Measurements from ENCODE around the gene PRKX. TPM values are rescaled to one million over a fixed set of nuclear protein-coding genes. Genes with fewer than 3 reads are reported as not detected.

Gene PRKX
- total RNA-seq, 4 donors from 2014 or later = 1.1 to 69.7 (median 18.1) TPM

DNA sequence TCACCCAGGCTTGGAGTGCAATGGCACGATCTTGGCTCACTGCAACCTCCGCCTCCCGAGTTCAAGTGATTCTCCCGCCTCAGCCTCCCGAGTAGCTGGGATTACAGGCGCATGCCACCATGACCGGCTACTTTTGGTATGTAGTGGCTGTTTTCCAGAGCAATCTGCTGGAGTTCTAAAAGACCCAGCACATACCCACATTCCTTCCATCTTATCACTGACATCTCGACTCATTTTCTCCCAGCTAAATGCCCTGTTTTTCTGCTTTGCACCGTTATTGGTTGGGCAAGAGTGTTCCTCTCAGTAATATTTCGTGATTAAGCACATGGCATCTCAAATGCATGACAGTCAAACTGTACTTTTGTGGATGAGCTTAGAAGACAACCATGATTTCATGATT lies 53.7 kb downstream of the PRKX start:
- 85% methylated on average over 10 of the region's 10 CpGs; no CpG with 5 or more reads in 1 of the 2 donors for WGBS, 2 donors (ENCODE audit: low coverage in 1 of 2)
- Histone ChIP-seq H3K36me3 (no peaks in the 10 kb centered on the region), H3K4me1 (no peaks in the 10 kb centered on the region), H3K27me3 (no peaks in the 10 kb centered on the region), H3K4me3 (no peak overlapping the region), H3K27ac (no peak overlapping the region), H3K9me3 (no peaks in the 10 kb centered on the region)
- in situ Hi-C loops (cut with MboI; ENCODE audit: low pct_ligation_motif_present in 1 of 4, low pct_unique_long_range_greater_than_20kb in 1 of 4, low sequenced_read_pairs in 3 of 4) (loop anchor here in 2 of 4 donors (10.0 kb wide), 2 partner anchors 145 to 155 kb away; no protein-coding TSS in a partner anchor), intact Hi-C loops (cut with DNase I; ENCODE audit: low total_unique reads) (no loop called here)
- TF ChIP-seq POLR2A (IDR thresholded peaks at IDR 0.05) (no peak), POLR2AphosphoS5 (IDR thresholded peaks at IDR 0.05) (no peak)
- TF ChIP-seq, protein P1, sequence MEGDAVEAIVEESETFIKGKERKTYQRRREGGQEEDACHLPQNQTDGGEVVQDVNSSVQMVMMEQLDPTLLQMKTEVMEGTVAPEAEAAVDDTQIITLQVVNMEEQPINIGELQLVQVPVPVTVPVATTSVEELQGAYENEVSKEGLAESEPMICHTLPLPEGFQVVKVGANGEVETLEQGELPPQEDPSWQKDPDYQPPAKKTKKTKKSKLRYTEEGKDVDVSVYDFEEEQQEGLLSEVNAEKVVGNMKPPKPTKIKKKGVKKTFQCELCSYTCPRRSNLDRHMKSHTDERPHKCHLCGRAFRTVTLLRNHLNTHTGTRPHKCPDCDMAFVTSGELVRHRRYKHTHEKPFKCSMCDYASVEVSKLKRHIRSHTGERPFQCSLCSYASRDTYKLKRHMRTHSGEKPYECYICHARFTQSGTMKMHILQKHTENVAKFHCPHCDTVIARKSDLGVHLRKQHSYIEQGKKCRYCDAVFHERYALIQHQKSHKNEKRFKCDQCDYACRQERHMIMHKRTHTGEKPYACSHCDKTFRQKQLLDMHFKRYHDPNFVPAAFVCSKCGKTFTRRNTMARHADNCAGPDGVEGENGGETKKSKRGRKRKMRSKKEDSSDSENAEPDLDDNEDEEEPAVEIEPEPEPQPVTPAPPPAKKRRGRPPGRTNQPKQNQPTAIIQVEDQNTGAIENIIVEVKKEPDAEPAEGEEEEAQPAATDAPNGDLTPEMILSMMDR (IDR thresholded peaks at IDR 0.05) = no peak
- no peak for DNase-seq

DNA sequence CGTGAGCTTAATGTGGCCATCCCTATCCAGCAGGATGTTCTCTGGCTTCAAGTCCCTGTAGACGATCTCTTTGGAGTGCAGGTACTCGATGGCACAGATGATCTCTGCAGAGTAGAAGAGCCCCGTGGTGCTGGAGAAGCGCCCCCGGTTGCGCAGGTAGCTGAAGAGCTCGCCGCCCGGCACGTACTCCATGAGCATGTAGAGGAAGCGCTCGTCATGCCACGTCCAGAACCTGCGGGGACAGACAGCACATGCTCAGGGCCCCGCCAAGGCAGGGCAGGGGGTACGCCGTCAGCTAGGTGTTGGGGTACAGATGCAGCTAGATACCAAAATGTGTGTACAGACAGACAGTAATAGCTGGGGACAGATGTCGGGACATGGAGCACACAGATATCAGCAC lies 58.3 kb downstream of the PRKX start:
- WGBS, 2 donors (ENCODE audit: low coverage in 1 of 2) = 96% methylated on average over 19 of the region's 19 CpGs; no CpG with 5 or more reads in 1 of the 2 donors
- TF ChIP-seq EP300 (IDR thresholded peaks at IDR 0.05; ENCODE audit: low read depth) = no peak
- no peak for TF ChIP-seq POLR2A (IDR thresholded peaks at IDR 0.05)
- no peak for TF ChIP-seq POLR2AphosphoS5 (IDR thresholded peaks at IDR 0.05)
- TF ChIP-seq, protein P1 (IDR thresholded peaks at IDR 0.05) = no peak
- no peaks in the 10 kb centered on the region for H3K4me1 ChIP-seq
- no peak overlapping the region for H3K4me3 ChIP-seq
- intact Hi-C loops (cut with DNase I; ENCODE audit: low total_unique reads) (no loop called here), in situ Hi-C loops (cut with MboI; ENCODE audit: low pct_ligation_motif_present in 1 of 4, low pct_unique_long_range_greater_than_20kb in 1 of 4, low sequenced_read_pairs in 3 of 4) (loop anchor here in 2 of 4 donors (10.0 kb wide), 2 partner anchors 150 to 160 kb away; no protein-coding TSS in a partner anchor)
- no peak for DNase-seq
- H3K27ac ChIP-seq = no peak overlapping the region
- no peaks in the 10 kb centered on the region for H3K36me3 ChIP-seq
- no peaks in the 10 kb centered on the region for H3K27me3 ChIP-seq
- H3K9me3 ChIP-seq = no peaks in the 10 kb centered on the region

DNA sequence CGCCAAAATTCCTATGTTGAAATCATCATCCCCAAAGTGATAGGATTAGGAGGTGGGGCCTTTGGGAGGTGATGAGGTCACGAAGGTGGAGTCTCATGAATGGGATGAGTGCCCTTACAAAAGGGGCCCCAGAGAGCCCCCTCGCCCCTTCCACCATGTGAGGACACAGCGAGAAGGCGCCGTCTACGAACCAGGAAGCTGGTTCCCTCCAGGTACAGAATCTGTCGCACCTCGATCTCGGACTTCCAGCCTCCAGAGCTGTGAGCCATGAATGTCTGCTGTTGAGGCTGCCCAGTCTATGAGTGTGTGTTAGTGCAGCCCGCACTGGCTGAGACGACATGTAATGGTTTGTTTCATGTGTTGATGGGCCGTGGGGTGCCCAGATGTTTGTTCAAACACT lies 60.3 kb downstream of the PRKX start:
- Histone ChIP-seq H3K4me1 (no peaks in the 10 kb centered on the region), H3K4me3 (no peak overlapping the region), H3K27ac (no peak overlapping the region), H3K9me3 (no peaks in the 10 kb centered on the region), H3K27me3 (no peaks in the 10 kb centered on the region), H3K36me3 (no peaks in the 10 kb centered on the region)
- intact Hi-C loops (cut with DNase I; ENCODE audit: low total_unique reads) (no loop called here), in situ Hi-C loops (cut with MboI; ENCODE audit: low pct_ligation_motif_present in 1 of 4, low pct_unique_long_range_greater_than_20kb in 1 of 4, low sequenced_read_pairs in 3 of 4) (loop anchor here in 2 of 4 donors (10.0 kb wide), 2 partner anchors 152 to 162 kb away; no protein-coding TSS in a partner anchor)
- TF ChIP-seq POLR2AphosphoS5 (IDR thresholded peaks at IDR 0.05) = no peak
- TF ChIP-seq EP300 (IDR thresholded peaks at IDR 0.05; ENCODE audit: low read depth) = no peak
- TF ChIP-seq POLR2A (IDR thresholded peaks at IDR 0.05) = no peak
- TF ChIP-seq, protein P1 (IDR thresholded peaks at IDR 0.05) = no peak
- no peak for DNase-seq
- WGBS, 2 donors (ENCODE audit: low coverage in 1 of 2) = 95% methylated on average over 13 of the region's 13 CpGs; no CpG with 5 or more reads in 1 of the 2 donors

DNA sequence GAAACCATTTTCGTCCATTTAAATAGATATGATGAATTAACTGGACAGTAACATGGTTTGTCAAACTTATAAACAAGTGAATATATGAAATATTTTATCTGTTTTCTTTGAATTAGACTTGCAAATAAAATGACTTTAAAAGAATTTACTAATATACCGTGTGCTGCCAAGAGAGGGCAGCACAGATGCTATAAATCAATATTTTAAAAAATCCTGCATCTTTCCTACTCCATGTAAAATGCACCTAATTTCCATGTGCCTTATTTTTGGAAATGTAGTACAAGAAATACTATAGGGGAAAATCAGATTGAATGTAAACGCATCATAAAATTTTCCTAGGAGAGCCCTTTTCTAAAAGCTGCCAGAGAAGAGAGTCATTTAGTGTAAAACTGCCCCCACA lies 62.2 kb downstream of the PRKX start:
- Histone ChIP-seq H3K4me3 (no peak overlapping the region), H3K27me3 (no peaks in the 10 kb centered on the region), H3K27ac (no peak overlapping the region), H3K9me3 (no peaks in the 10 kb centered on the region), H3K36me3 (no peaks in the 10 kb centered on the region), H3K4me1 (no peaks in the 10 kb centered on the region)
- 23 to 35% methylated on average over 3 of the region's 3 CpGs for WGBS, 2 donors (ENCODE audit: low coverage in 1 of 2)
- intact Hi-C loops (cut with DNase I; ENCODE audit: low total_unique reads) (no loop called here), in situ Hi-C loops (cut with MboI; ENCODE audit: low pct_ligation_motif_present in 1 of 4, low pct_unique_long_range_greater_than_20kb in 1 of 4, low sequenced_read_pairs in 3 of 4) (loop anchor here in 2 of 4 donors (10.0 kb wide), 2 partner anchors 154 to 164 kb away; no protein-coding TSS in a partner anchor)
- DNase-seq = no peak
- TF ChIP-seq EP300 (IDR thresholded peaks at IDR 0.05; ENCODE audit: low read depth) = no peak
- TF ChIP-seq, protein P1 (IDR thresholded peaks at IDR 0.05) = peak; percentile 30 to 43 (median 39)

Measured in transverse colon (tissue), 4 donors.